K562 (cell line): Measurements from ENCODE around the gene PSMA4. TPM values are rescaled to one million over a fixed set of nuclear protein-coding genes. Genes with fewer than 3 reads are reported as not detected.

Experiments
- ATAC-seq: fragments of 200-7000 bp; cut with Tn5 transposase; 3 replicates; pipeline ENCODE4 v1.9.1; 2020; ENCODE audit warnings: moderate library complexity
- BruUV-seq: library from RNA; stranded (reverse); fragments of 400-500 nt; replicated peaks from 2 replicates; lab custom pipeline; 2021; lab: Mats Ljungman, UMichigan
- CTCF ChIA-PET: fragments of 300-600 bp; formaldehyde crosslinking; extraction: SDS; loops from one replicate; lab custom pipeline; 2021; ENCODE audit warnings: low intra/inter-chr PET ratio; lab: Yijun Ruan, JAX
- POLR2A ChIA-PET: fragments of 300-600, 350-650 bp; sonication (Branson Sonifier 250); formaldehyde crosslinking; extraction: SDS; loops from one replicate; lab custom pipeline; 2021; ENCODE audit warnings: antibody characterized with exemption, inconsistent platforms; lab: Yijun Ruan, JAX
- DNase-seq, 4 experiments: peaks; one replicate each; pipeline versions ENCODE4 v3.0.0 to v3.0.0-alpha.2; 2011 to 2018; ENCODE audit warnings: low spot score in 3 of 4, mixed read lengths in 3 of 4; ENCODE audit errors: extremely low read depth in 1 of 4
- FAIRE-seq: peaks from 2 replicates; lab custom pipeline; 2011; peaks lifted over from hg19 to GRCh38; lab: Jason Lieb, UNC
- H2AFZ ChIP-seq: 2 replicates; pipeline ENCODE4 v1.6.0; 2011; ENCODE audit warnings: low read depth, low read length, control low read depth, inconsistent platforms
- H3K27ac ChIP-seq: fragments of 200-600 bp; 3 replicates; pipeline ENCODE4 v1.8.0; 2011; ENCODE audit warnings: low read depth, mild to moderate bottlenecking, control low read depth, inconsistent platforms, low read length, moderate library complexity, mixed read lengths; ENCODE audit errors: extremely low read depth
- H3K27me3 ChIP-seq, 2 experiments: fragments of 300-600 bp in 1 of 2; 2 replicates in 1 of 2; 3 replicates in 1 of 2; pipeline versions ENCODE4 v1.6.0 to v1.8.0; 2011; ENCODE audit warnings: inconsistent platforms in 2 of 2, low read length in 2 of 2, mild to moderate bottlenecking in 1 of 2, mixed read lengths in 1 of 2, moderate library complexity in 1 of 2; ENCODE audit not compliant: control insufficient read depth in 2 of 2, insufficient read depth in 2 of 2
- H3K36me3 ChIP-seq: fragments of 300-600 bp; 3 replicates; pipeline ENCODE4 v1.8.0; 2011; ENCODE audit warnings: mild to moderate bottlenecking, low read length, inconsistent platforms; ENCODE audit not compliant: control insufficient read depth, insufficient read depth
- H3K4me1 ChIP-seq, 2 experiments: fragments of 200-600 bp in 1 of 2; replicated peaks in 1 of 2; 2 replicates in 1 of 2; 3 replicates in 1 of 2; pipeline versions ENCODE4 v1.5.1 to v1.8.0; 2011; ENCODE audit warnings: inconsistent platforms in 2 of 2, low read length in 2 of 2, mild to moderate bottlenecking in 1 of 2, mixed read lengths in 1 of 2, moderate library complexity in 1 of 2; ENCODE audit not compliant: control insufficient read depth in 2 of 2, insufficient read depth in 2 of 2
- H3K4me2 ChIP-seq: 2 replicates; pipeline ENCODE4 v1.6.1; 2011; ENCODE audit warnings: low read length, control low read depth, inconsistent platforms, mixed read lengths; ENCODE audit not compliant: insufficient read depth
- H3K4me3 ChIP-seq: fragments of 200-600 bp; sonication (generic), shearing (Covaris generic); 2 replicates; pipeline ENCODE4 v1.5.1; 2016; ENCODE audit warnings: control low read depth, inconsistent platforms
- H3K79me2 ChIP-seq: fragments of 200-600 bp; 3 replicates; pipeline ENCODE4 v1.8.0; 2011; ENCODE audit warnings: low read length, inconsistent platforms; ENCODE audit not compliant: control insufficient read depth, insufficient read depth
- H3K9ac ChIP-seq, 2 experiments: 2 replicates each; pipeline versions ENCODE4 v1.6.0 to v1.6.1; 2011; ENCODE audit warnings: low read depth in 2 of 2, low read length in 2 of 2, control low read depth in 1 of 2, inconsistent platforms in 1 of 2, mild to moderate bottlenecking in 1 of 2, mixed read lengths in 1 of 2; ENCODE audit not compliant: insufficient read depth in 1 of 2
- H3K9me1 ChIP-seq: one replicate; pipeline ENCODE4 v1.6.0; 2011; ENCODE audit warnings: inconsistent platforms, mild to moderate bottlenecking, low read length, moderate library complexity; ENCODE audit not compliant: control insufficient read depth, insufficient read depth
- H3K9me3 ChIP-seq: replicated peaks from 2 replicates; pipeline ENCODE4 v1.5.1; 2011; ENCODE audit warnings: low read depth, low read length, inconsistent platforms; ENCODE audit not compliant: control insufficient read depth, insufficient read depth
- H4K20me1 ChIP-seq: replicated peaks from 2 replicates; pipeline ENCODE4 v1.6.1; 2011; ENCODE audit warnings: low read length, inconsistent platforms, mixed read lengths; ENCODE audit not compliant: control insufficient read depth, insufficient read depth
- ARNT ChIP-seq, 2 experiments: fragments of 450-650 bp; IDR thresholded peaks; 2 replicates each; pipeline ENCODE4 v1.6.1; 2016; ENCODE audit warnings: mild to moderate bottlenecking in 1 of 2
- C11orf30 ChIP-seq: fragments of 450-650 bp; IDR thresholded peaks from 2 replicates; pipeline ENCODE4 v1.6.1; 2016; ENCODE audit warnings: low read depth, mild to moderate bottlenecking
- EGR1 ChIP-seq: fragments of 450-650 bp; conservative IDR thresholded peaks from 2 replicates; pipeline ENCODE4 v1.6.1; 2017; ENCODE audit warnings: mild to moderate bottlenecking
- EWSR1 ChIP-seq: fragments of 450-650 bp; IDR thresholded peaks from 2 replicates; pipeline ENCODE4 v1.6.1; 2018; ENCODE audit warnings: borderline replicate concordance, mild to moderate bottlenecking, low read depth, moderate library complexity; ENCODE audit not compliant: partially characterized antibody
- KLF10 ChIP-seq: fragments of 250-450 bp; sonication (Bioruptor Pico); IDR thresholded peaks from 2 replicates; pipeline ENCODE4 v1.6.1; 2021; ENCODE audit warnings: matching md5 sums
- MAFF ChIP-seq: IDR thresholded peaks from 2 replicates; pipeline ENCODE4 v1.6.1; 2012; ENCODE audit warnings: low read length, improper control_type of control experiment
- MAFG ChIP-seq: fragments of 450-650 bp; conservative IDR thresholded peaks from 2 replicates; pipeline ENCODE4 v1.6.1; 2016; ENCODE audit warnings: missing genetic modification characterization, missing compliant biosample characterization
- MAFK ChIP-seq: IDR thresholded peaks from 2 replicates; pipeline ENCODE4 v1.6.1; 2011; ENCODE audit warnings: low read length, improper control_type of control experiment
- MYBL2 ChIP-seq, 2 experiments: fragments of 450-650 bp in 1 of 2; sonication (generic) in 1 of 2; formaldehyde crosslinking in 1 of 2; IDR thresholded peaks; 2 replicates each; pipeline versions ENCODE4 v1.6.1 to v1.8.1; 2017 to 2022; ENCODE audit warnings: borderline replicate concordance in 1 of 2, inconsistent platforms in 1 of 2, low read depth in 1 of 2, mild to moderate bottlenecking in 1 of 2, missing genetic modification reagents in 1 of 2, moderate library complexity in 1 of 2
- MYC ChIP-seq, 2 experiments: fragments of 250-450 bp in 1 of 2; sonication (Bioruptor Pico) in 1 of 2; IDR thresholded peaks; 2 replicates each; pipeline versions ENCODE4 v1.5.1 to v1.6.1; 2012 to 2021; ENCODE audit warnings: low read depth in 2 of 2, borderline replicate concordance in 1 of 2, improper control_type of control experiment in 1 of 2, low read length in 1 of 2, mild to moderate bottlenecking in 1 of 2, moderate library complexity in 1 of 2
- RBM14 ChIP-seq: fragments of 200-400 bp; formaldehyde crosslinking; IDR thresholded peaks from 2 replicates; pipeline ENCODE4 v1.6.1; 2018; ENCODE audit warnings: low read depth, mild to moderate bottlenecking, low read length, moderate library complexity, borderline replicate concordance; ENCODE audit not compliant: insufficient read depth
- SMAD1 ChIP-seq: fragments of 150-350 bp; IDR thresholded peaks from 2 replicates; pipeline ENCODE4 v1.6.1; 2014; ENCODE audit warnings: low read length, low read depth; ENCODE audit not compliant: partially characterized antibody
- SRSF9 ChIP-seq: fragments of 200-400 bp; formaldehyde crosslinking; IDR thresholded peaks from 2 replicates; pipeline ENCODE4 v1.6.1; 2017; ENCODE audit warnings: low read depth, low read length, borderline replicate concordance
- STAG1 ChIP-seq: sonication (generic); formaldehyde crosslinking; IDR thresholded peaks from 2 replicates; pipeline ENCODE4 v1.5.0; 2020; ENCODE audit warnings: missing genetic modification reagents, borderline replicate concordance
- TRIM24 ChIP-seq, 2 experiments: fragments of 450-650 bp; IDR thresholded peaks; 2 replicates each; pipeline ENCODE4 v1.6.1; 2016
- U2AF1 ChIP-seq: fragments of 200-400 bp; formaldehyde crosslinking; optimal IDR thresholded peaks from 2 replicates; pipeline ENCODE3; 2017; ENCODE audit warnings: mild to moderate bottlenecking, low read depth, low read length, moderate library complexity
- ZNF316 ChIP-seq: fragments of 450-650 bp; IDR thresholded peaks from 2 replicates; pipeline ENCODE4 v1.6.1; 2016
- WGBS: fragments of 100-300 bp; shearing (Covaris generic); methylation state at CpG from one replicate; pipeline ENCODE4 v1.1.6; 2016; ENCODE audit warnings: low coverage, mixed read lengths; ENCODE audit not compliant: insufficient coverage; ENCODE audit errors: missing lambda C conversion rate; 5-methylcytosine and 5-hydroxymethylcytosine counted together
- in situ Hi-C: fragments of 300-500 bp; cut with MboI; formaldehyde crosslinking; loops from 4 replicates; pipeline ENCODE4 v1.15.0; 2018; ENCODE audit warnings: inconsistent platforms, mixed read lengths
- intact Hi-C: fragments of 100-400 bp; cut with micrococcal nuclease; formaldehyde crosslinking; loops from 2 replicates; pipeline ENCODE4 v1.14.2; 2022
- polyA plus RNA-seq, 8 experiments: library from polyadenylated mRNA; depleted of rRNA in 4 of 8; stranded (reverse) in 5 of 8; unstranded in 3 of 8; fragments of >200 nt; fragmentation: Nextera tagmentation in 2 of 8; fragmentation: Illumina TruSeq in 1 of 8; extraction: Ambion mirVana in 2 of 8; extraction: Trizol in 1 of 8; gene quantifications; 2 replicates each; pipeline versions ENCODE4 v1.2.1 to v1.2.3, GENCODE V29; 2011 to 2014; ENCODE audit warnings: inconsistent platforms in 1 of 8, missing spikeins in 1 of 8
- total RNA-seq, 7 experiments: library from RNA; depleted of rRNA in 6 of 7; stranded (reverse); fragments of >200 nt in 6 of 7; fragmentation: Illumina TruSeq in 2 of 7; extraction: Trizol in 2 of 7; gene quantifications; 2 replicates each; pipeline versions ENCODE4 v1.2.1 to v1.2.3, GENCODE V29; 2011 to 2021; ENCODE audit warnings: low replicate concordance in 1 of 7

Gene PSMA4
- total and polyA plus RNA-seq, 9 of the 15 experiments (the other 6 are each of a cell fraction or from before 2014, with no cell fraction given): 304 to 1,857 (median 666) TPM

GRCh38 chr15:78597583-78597982, 57.3 kb downstream of the PSMA4 start:
- FAIRE-seq: no peak
- intact Hi-C loops (no loop called here), in situ Hi-C loops (no loop called here)
- Histone ChIP-seq H3K4me1 (no peaks in the 10 kb centered on the region; a peak in 2 of 5 replicates), H3K79me2 (no peaks in the 10 kb centered on the region), H2AFZ (no peak overlapping the region), H3K9ac (no peak overlapping the region), H3K9me1 (no peaks in the 10 kb centered on the region), H3K27ac (no peak overlapping the region), H4K20me1 (0 out of 2 replicates have a peak, but pooled peaks cover 4% of the 10 kb centered on the region), H3K4me2 (no peak overlapping the region), H3K9me3 (no peaks in the 10 kb centered on the region), H3K36me3 (0 out of 3 replicates have a peak, but pooled peaks cover 2% of the 10 kb centered on the region), H3K27me3 (peaks cover 10 to 14% of the 10 kb centered on the region in 2 experiments; a peak in 4 of 5 replicates), H3K4me3 (no peak overlapping the region)
- no peak for ATAC-seq
- ChIA-PET POLR2A (no interaction called here), CTCF (no interaction called here)
- TF ChIP-seq MAFG (tag) (peak; percentile 62), EGR1 (no peak), SMAD1 (no peak), EWSR1 (no peak), C11orf30 (peak; percentile 68), SRSF9 (no peak), KLF10 (no peak), MAFK (peak; percentile 51; the same call in 1 of the 2 replicates), ARNT (IDR thresholded peaks at IDR 0.05) (no peak), ZNF316 (peak; percentile 80), U2AF1 (no peak), MYC (IDR thresholded peaks at IDR 0.05; ENCODE audit: low read depth, low read length) (no peak), MYC (CRISPR knock-in tag; IDR thresholded peaks at IDR 0.05; ENCODE audit: borderline replicate concordance, low read depth) (no peak), RBM14 (no peak), STAG1 (no peak), MYBL2 (IDR thresholded peaks at IDR 0.05; ENCODE audit: low read depth) (no peak), MYBL2 (CRISPR knock-in tag; IDR thresholded peaks at IDR 0.05; ENCODE audit: borderline replicate concordance) (no peak), MAFF (peak; percentile 55), TRIM24 (IDR thresholded peaks at IDR 0.05) (no peak)
- DNase-seq: no peak
- BruUV-seq: no TSS peak
- WGBS: 44% methylated on average over 1 of the region's 1 CpG
